NCI-H526 treated with DMSO at 0.1 percent for 48 hours (cell line): ENCODE results near the gene HMBS.
"Not testable (repeated sequence)": the region's sequence is repeated elsewhere in the genome, so short reads cannot be mapped to it uniquely, and the experiment has no call there.

ENCODE experiments used
- DNase-seq: peaks from one replicate; lab custom pipeline; 2025; lab: John Stamatoyannopoulos, UW

The HMBS gene

DNA sequence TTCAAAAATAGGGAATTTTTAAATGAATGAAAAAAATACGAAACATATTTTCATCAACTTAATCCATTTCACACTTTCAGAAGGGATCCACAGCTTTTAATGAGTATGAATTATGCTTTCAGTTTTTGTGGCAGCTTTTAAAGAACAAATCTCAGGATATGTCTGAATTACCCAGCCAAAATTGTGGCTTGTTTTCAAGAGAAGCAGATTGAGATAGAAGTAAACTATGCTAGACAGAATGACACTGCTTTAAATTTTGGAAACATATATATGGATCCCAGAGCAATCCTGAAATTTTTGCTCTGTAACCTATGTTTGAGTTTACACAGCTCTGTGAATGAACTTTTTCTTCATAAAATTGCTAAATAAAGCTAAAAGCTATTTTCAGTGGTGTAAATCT is 34.3 kb downstream of the HMBS start:
- no peak for DNase-seq

DNA sequence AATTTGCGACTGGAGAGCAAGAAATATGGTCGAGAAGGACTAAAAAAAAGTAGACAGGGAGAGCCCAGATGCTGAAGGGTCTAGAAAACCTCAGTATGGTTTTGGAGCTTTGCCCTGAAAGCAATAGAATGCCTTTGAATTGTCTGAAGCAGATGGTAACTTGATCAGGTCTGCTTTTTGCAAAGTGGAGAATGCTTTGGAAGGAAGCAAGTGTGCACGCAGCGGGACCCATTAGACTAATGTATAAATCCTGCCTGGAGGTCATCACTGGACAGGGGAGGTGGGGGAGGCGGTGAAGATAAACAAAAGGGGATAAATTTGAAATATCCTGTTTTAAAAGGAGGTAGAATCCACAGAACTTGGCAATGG is 35.9 kb downstream of the HMBS start:
- no peak for DNase-seq

DNA sequence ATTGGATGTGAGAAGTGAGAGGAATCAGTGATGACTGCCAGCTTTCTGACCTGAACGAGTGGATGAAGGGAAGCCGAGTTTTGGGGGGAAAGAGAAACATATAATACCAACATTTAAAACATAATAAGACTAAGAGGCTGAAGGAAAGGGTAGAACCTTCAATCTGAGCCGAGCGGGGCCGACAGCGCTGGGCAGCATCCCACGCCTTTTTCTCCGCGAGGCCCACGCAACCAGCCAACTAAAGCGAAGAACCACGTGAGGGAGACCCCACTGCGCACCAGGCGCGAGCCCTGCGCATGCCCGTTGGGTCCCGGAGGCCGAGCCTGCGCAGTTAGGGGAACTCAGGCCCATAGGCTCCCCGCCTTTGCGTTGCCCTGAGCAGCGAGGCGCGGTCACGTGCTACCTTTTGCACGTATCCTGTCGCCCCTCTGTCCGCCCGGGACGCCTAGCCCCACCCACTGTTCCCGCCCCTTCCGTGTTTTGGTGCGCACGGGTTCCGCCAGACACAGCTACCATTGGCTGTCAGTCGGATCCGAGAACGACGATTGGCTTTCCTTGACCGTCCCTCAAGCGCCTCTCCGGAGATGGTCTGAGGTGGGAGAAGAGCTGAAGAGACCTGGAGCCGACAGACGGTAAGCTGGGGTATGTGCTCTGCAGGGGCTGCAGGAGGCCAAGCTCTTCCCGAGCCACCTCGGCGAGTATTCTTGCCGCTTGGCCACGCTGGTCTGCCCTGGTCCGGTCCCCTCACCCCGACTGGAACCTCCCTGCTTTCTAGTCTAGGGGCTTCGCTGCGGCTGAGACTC is 36.5 kb downstream of the HMBS start, which contains the start of gene HINFP:
TSS of gene HINFP (plus strand) at position 573 of the 803 bp plus-strand sequence. CDS start 5,365 bp downstream, outside the sequence.
- peak; percentile 100 for DNase-seq

DNA sequence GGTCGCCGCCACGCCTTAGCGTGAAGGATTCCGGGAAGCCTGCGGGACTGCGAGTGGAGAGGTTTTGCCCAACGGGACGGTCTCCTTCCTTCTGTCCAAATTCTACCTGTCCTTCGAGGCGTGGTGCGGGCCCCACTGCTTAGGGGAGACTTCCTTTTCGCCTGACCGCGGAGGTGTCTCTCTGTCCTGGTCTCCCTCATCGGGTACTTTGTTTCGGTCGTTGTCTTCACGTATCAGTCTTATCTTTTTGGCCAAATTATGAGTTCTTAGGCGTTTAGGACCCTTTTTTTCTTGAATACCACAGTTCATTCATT is 37.1 kb downstream of the HMBS start:
- no peak for DNase-seq

DNA sequence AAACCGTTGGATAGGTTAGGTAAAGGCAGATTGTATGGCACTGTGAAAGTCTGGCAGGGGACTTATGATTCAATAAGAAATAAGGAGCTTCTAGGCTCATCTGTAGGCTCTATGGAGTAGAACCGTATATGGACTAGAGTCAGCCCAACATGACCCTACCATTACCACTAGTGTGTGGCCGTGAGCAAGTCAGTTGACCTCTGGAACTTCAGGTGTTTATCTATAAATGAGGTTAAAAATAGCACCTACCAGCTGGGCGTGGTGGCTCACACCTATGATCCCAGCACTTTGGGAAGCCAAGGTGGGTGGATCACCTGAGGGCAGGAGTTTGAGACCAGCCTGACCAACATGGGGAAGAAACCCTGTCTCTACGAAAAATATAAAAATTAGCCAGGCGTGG is 41.1 kb downstream of the HMBS start:
- no peak for DNase-seq

DNA sequence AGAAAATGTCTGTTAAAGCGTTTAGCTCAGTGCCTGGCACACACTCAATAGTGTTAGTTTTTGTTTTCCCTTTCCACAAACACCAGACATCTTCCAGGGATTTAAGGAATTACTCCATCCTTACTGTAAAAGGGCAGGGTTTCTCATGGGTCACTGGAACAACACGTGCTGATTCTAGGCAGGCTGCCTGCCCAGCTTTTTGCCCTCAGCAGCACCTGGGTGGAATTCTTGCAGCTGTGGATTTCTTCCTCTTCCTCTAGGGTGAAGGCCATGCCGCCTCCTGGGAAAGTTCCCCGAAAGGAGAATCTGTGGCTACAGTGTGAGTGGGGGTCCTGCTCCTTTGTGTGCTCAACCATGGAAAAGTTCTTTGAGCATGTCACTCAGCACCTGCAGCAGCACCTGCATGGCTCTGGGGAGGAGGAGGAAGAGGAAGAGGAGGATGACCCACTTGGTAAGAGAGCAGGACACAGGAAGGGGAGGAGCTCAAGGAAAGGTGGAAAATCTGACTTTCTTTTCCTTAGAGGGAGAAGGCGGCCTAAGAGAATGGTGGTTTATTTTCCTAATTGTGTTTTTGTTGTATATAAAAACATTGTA is 42.1 kb downstream of the HMBS start:
- DNase-seq, result no peak

DNA sequence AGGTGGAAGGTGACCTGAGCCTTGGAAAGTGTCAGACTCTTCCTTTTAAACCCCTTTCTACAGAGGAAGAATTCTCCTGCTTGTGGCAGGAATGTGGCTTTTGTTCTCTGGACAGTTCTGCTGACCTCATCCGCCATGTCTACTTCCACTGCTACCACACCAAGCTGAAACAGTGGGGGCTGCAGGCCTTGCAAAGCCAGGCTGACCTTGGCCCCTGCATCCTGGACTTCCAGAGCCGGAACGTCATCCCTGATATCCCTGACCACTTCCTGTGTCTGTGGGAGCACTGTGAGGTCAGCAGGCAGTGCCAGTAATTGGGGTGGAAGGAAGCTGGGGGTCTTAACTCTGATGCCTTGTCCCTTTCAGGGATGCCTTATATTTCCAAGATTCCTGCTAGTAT is 46.0 kb downstream of the HMBS start:
- DNase-seq, result no peak

DNA sequence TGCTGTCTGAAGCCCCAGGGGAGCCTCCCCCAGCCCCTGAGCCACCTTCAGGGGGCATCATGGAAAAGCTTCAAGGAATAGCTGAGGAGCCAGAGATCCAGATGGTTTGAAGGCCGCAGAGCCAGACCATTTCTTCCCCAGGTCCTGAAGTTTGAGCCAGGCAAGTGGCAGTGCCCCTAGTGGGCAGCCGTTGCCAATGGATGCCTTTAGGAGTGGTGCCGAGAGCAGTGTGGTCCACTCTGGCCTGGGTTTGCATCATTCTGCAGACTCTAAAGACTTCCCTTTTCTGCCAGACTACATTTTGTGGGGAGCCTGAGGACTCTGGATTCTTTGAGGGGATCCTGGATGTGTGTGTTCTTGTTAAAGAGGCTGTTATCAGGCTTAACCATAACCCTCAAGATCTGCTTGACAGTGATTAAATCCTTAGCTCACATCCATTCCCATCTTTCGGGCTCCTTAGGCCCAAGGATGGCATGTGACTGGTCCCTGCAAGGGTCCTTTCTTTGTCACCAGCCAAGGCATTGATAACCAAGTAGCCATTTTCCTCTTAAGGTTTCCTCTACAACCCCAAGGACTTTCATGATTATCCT is 49.8 kb downstream of the HMBS start:
- DNase-seq, result no peak

DNA sequence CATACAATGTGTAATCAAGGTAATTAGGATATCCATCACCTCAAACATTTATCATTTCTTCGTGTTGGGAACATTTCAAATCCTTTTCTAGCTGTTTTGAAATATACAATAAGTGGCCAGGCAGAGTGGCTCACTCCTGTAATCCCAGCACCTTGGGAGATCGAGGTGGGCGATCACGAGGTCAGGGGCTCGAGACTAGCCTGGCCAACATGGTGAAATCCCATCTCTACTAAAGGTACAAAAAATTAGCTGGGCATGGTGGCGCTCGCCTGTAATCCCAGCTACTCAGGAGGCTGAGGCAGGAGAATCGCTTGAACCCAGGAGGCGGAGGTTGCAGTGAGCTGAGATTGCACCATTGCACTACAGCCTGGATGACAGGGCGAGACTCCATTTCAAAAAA is 54.6 kb downstream of the HMBS start:
- DNase-seq, result not testable (repeated sequence)
